ENCODE data around the gene CTNNA3. TPM values are rescaled to one million over a fixed set of nuclear protein-coding genes. Genes with fewer than 3 reads are reported as not detected.
A peak's percentile ranks its signal among the peaks of the same experiment; 100 is the strongest.

The CTNNA3 gene
- total and polyA plus RNA-seq, 3 donors from 2014 or later = 17.8 to 19.4 (median 18.3) TPM

GRCh38 chr10:66353422-66353821 is 1342.6 kb downstream of the CTNNA3 start:
- intact Hi-C loops (cut with DNase I; ENCODE audit: low total_unique reads) = no loop called here
- H3K4me1 ChIP-seq = no peaks in the 10 kb centered on the region
- H3K9me3 ChIP-seq = no peaks in the 10 kb centered on the region
- H3K36me3 ChIP-seq (ENCODE audit: low read depth, missing control alignments) = no peaks in the 10 kb centered on the region
- peak overlapping the region in 1 of 2 donors; percentile 9 for H3K27ac ChIP-seq
- no peak for TF ChIP-seq POLR2A (IDR thresholded peaks at IDR 0.05)
- TF ChIP-seq, protein P1, sequence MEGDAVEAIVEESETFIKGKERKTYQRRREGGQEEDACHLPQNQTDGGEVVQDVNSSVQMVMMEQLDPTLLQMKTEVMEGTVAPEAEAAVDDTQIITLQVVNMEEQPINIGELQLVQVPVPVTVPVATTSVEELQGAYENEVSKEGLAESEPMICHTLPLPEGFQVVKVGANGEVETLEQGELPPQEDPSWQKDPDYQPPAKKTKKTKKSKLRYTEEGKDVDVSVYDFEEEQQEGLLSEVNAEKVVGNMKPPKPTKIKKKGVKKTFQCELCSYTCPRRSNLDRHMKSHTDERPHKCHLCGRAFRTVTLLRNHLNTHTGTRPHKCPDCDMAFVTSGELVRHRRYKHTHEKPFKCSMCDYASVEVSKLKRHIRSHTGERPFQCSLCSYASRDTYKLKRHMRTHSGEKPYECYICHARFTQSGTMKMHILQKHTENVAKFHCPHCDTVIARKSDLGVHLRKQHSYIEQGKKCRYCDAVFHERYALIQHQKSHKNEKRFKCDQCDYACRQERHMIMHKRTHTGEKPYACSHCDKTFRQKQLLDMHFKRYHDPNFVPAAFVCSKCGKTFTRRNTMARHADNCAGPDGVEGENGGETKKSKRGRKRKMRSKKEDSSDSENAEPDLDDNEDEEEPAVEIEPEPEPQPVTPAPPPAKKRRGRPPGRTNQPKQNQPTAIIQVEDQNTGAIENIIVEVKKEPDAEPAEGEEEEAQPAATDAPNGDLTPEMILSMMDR (IDR thresholded peaks at IDR 0.05) = no peak
- H3K4me3 ChIP-seq = no peak overlapping the region
- no peaks in the 10 kb centered on the region for H3K27me3 ChIP-seq
- peak; percentile 75 for DNase-seq
- WGBS, 2 donors = 18 to 26% methylated on average over 3 of the region's 3 CpGs

- Histone ChIP-seq H3K27ac (no peak overlapping the region), H3K4me1 (no peaks in the 10 kb centered on the region), H3K9me3 (no peaks in the 10 kb centered on the region), H3K36me3 (ENCODE audit: low read depth, missing control alignments) (no peaks in the 10 kb centered on the region), H3K27me3 (no peaks in the 10 kb centered on the region), H3K4me3 (no peak overlapping the region)
- DNase-seq = no peak
- 82 to 88% methylated on average over 1 of the region's 1 CpG for whole genome bisulfite sequencing, 2 donors
- intact Hi-C loops (cut with DNase I; ENCODE audit: low total_unique reads) = no loop called here
- TF ChIP-seq POLR2A (IDR thresholded peaks at IDR 0.05) = no peak
- TF ChIP-seq, protein P1 (IDR thresholded peaks at IDR 0.05) = no peak
Observed at GRCh38 chr10:66350622-66351399, 1345.2 kb downstream of the CTNNA3 start.

GRCh38 chr10:66349726-66350125 is 1346.3 kb downstream of the CTNNA3 start:
- H3K36me3 ChIP-seq (ENCODE audit: low read depth, missing control alignments) = no peaks in the 10 kb centered on the region
- H3K27ac ChIP-seq = no peak overlapping the region
- H3K27me3 ChIP-seq = no peaks in the 10 kb centered on the region
- WGBS, 2 donors = 63 to 73% methylated on average over 1 of the region's 1 CpG
- intact Hi-C loops (cut with DNase I; ENCODE audit: low total_unique reads) = no loop called here
- H3K9me3 ChIP-seq = no peaks in the 10 kb centered on the region
- TF ChIP-seq, protein P1 (IDR thresholded peaks at IDR 0.05) = no peak
- no peak for TF ChIP-seq POLR2A (IDR thresholded peaks at IDR 0.05)
- DNase-seq = no peak
- no peaks in the 10 kb centered on the region for H3K4me1 ChIP-seq
- no peak overlapping the region for H3K4me3 ChIP-seq

- Histone ChIP-seq H3K4me3 (no peak overlapping the region), H3K27me3 (no peaks in the 10 kb centered on the region), H3K27ac (no peak overlapping the region), H3K9me3 (no peaks in the 10 kb centered on the region), H3K4me1 (no peaks in the 10 kb centered on the region), H3K36me3 (ENCODE audit: low read depth, missing control alignments) (no peaks in the 10 kb centered on the region)
- DNase-seq = no peak
- intact Hi-C loops (cut with DNase I; ENCODE audit: low total_unique reads) = no loop called here
- WGBS, 2 donors = 69 to 89% methylated on average over 2 of the region's 2 CpGs
- TF ChIP-seq, protein P1 (IDR thresholded peaks at IDR 0.05) = no peak
- TF ChIP-seq POLR2A (IDR thresholded peaks at IDR 0.05) = no peak
Observed at GRCh38 chr10:66349076-66349475, 1346.9 kb downstream of the CTNNA3 start.

DNA sequence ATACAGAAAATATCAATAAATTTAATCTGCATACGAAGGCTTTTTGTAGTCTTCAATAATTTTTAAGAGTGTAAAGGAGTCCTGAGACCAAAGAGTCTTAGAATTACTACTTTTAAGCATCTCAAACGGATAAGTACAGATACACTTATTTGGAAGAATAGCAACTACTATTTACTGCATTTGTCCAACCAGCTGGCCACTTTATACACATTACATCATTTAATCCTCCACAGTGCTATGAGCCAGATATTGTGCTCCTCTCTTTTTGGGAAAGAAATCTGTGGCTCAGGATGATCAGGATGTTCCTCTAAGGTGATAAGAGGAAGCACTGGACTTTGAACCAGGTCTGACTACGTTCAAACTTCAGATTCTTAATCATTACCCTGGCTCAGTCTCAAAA is 1358.8 kb downstream of the CTNNA3 start:
- no peak for DNase-seq
- H3K4me1 ChIP-seq = no peaks in the 10 kb centered on the region
- no peaks in the 10 kb centered on the region for H3K27me3 ChIP-seq
- H3K4me3 ChIP-seq = no peak overlapping the region
- WGBS, 2 donors = 52 to 61% methylated on average over 3 of the region's 3 CpGs
- no peak overlapping the region for H3K27ac ChIP-seq
- intact Hi-C loops (cut with DNase I; ENCODE audit: low total_unique reads) = no loop called here
- TF ChIP-seq, protein P1 (IDR thresholded peaks at IDR 0.05) = no peak
- no peak for TF ChIP-seq POLR2A (IDR thresholded peaks at IDR 0.05)
- no peaks in the 10 kb centered on the region for H3K36me3 ChIP-seq (ENCODE audit: low read depth, missing control alignments)
- no peaks in the 10 kb centered on the region for H3K9me3 ChIP-seq

All from testis (tissue), 3 donors.